HCT116 (cell line): Measurements from ENCODE around the gene DUSP3. TPM values are rescaled to one million over a fixed set of nuclear protein-coding genes. Genes with fewer than 3 reads are reported as not detected.

Experiments used
- ATAC-seq: fragments of 200-7000 bp; cut with Tn5 transposase; 2 replicates; pipeline ENCODE4 v1.9.1; 2020; ENCODE audit warnings: mild to moderate bottlenecking, moderate library complexity
- BruUV-seq: library from RNA; stranded (reverse); fragments of 400-500 nt; replicated peaks from 2 replicates; lab custom pipeline; 2021; lab: Mats Ljungman, UMichigan
- CTCF ChIA-PET: fragments of 300-600 bp; sonication (Branson Sonifier 250); formaldehyde crosslinking; loops from one replicate; lab custom pipeline; 2021; ENCODE audit warnings: antibody characterized with exemption; lab: Charles Lee
- POLR2A ChIA-PET: fragments of 300-600, 350-600 bp; sonication (Branson Sonifier 250); formaldehyde crosslinking; loops from one replicate; lab custom pipeline; 2021; ENCODE audit warnings: antibody characterized with exemption; lab: Charles Lee
- RAD21 ChIA-PET, 2 experiments: fragments of 300-600 bp; sonication (Branson Sonifier 250); formaldehyde crosslinking; loops; one replicate each; lab custom pipeline; 2023; ENCODE audit warnings: low total read pairs in 2 of 2; ENCODE audit not compliant: uncharacterized antibody in 2 of 2, unreplicated experiment in 2 of 2, low non-redundant PET in 1 of 2; lab: Charles Lee
- DNase-seq: peaks from one replicate; pipeline ENCODE4 v3.0.0-alpha.2; 2010; ENCODE audit warnings: low read depth, low spot score
- H2AFZ ChIP-seq: fragments of 200-600 bp; shearing (Covaris generic), sonication (generic); 2 replicates; pipeline ENCODE4 v1.6.1; 2017; ENCODE audit warnings: low read depth, mixed run types, mixed read lengths, antibody characterized with exemption, low read length; ENCODE audit not compliant: poor library complexity, severe bottlenecking
- H3K27ac ChIP-seq: 2 replicates; pipeline ENCODE4 v1.5.1; 2012; ENCODE audit warnings: low read depth, low read length
- H3K27me3 ChIP-seq: fragments of 200-600 bp; sonication (generic); 2 replicates; pipeline ENCODE4 v1.6.1; 2016; ENCODE audit warnings: mixed run types, low read length, mixed read lengths; ENCODE audit not compliant: insufficient read depth
- H3K36me3 ChIP-seq, 2 experiments: fragments of 200-500 bp in 1 of 2; fragments of 200-600 bp in 1 of 2; sonication (Bioruptor generic) in 1 of 2; sonication (generic) in 1 of 2; 2 replicates each; pipeline versions ENCODE4 v1.5.1 to v1.6.1; 2014 to 2016; ENCODE audit warnings: low read length in 2 of 2, inconsistent platforms in 1 of 2, mixed read lengths in 1 of 2, mixed run types in 1 of 2; ENCODE audit not compliant: insufficient read depth in 2 of 2, control insufficient read depth in 1 of 2
- H3K4me1 ChIP-seq, 2 experiments: fragments of 200-600 bp in 1 of 2; sonication (generic) in 1 of 2; 2 replicates each; pipeline versions ENCODE4 v1.5.1 to v1.6.1; 2012 to 2017; ENCODE audit warnings: low read length in 2 of 2, inconsistent platforms in 1 of 2, mild to moderate bottlenecking in 1 of 2, mixed read lengths in 1 of 2, mixed run types in 1 of 2, moderate library complexity in 1 of 2; ENCODE audit not compliant: insufficient read depth in 2 of 2, control insufficient read depth in 1 of 2
- H3K4me2 ChIP-seq: fragments of 200-600 bp; sonication (generic); 2 replicates; pipeline ENCODE4 v1.6.1; 2017; ENCODE audit warnings: mixed run types, low read length, mixed read lengths
- H3K4me3 ChIP-seq, 2 experiments: fragments of 200-600 bp in 1 of 2; sonication (generic) in 1 of 2; replicated peaks in 1 of 2; 2 replicates each; pipeline ENCODE4 v1.5.1; 2011 to 2016; ENCODE audit warnings: low read length in 2 of 2, control low read depth in 1 of 2, low read depth in 1 of 2, mild to moderate bottlenecking in 1 of 2, mixed read lengths in 1 of 2, mixed run types in 1 of 2
- H3K79me2 ChIP-seq: fragments of 200-600 bp; sonication (generic); 2 replicates; pipeline ENCODE4 v1.6.1; 2017; ENCODE audit warnings: mild to moderate bottlenecking, mixed run types, low read length, moderate library complexity, mixed read lengths; ENCODE audit not compliant: insufficient read depth
- H3K9ac ChIP-seq: fragments of 200-600 bp; sonication (generic); 2 replicates; pipeline ENCODE4 v1.6.1; 2016; ENCODE audit warnings: low read length, mixed read lengths
- H3K9me2 ChIP-seq: fragments of 200-600 bp; sonication (generic), shearing (Covaris generic); 2 replicates; pipeline ENCODE4 v1.6.1; 2017; ENCODE audit warnings: mixed run types, mild to moderate bottlenecking, moderate library complexity; ENCODE audit not compliant: insufficient read depth
- H3K9me3 ChIP-seq, 2 experiments: fragments of 200-500 bp in 1 of 2; fragments of 200-600 bp in 1 of 2; sonication (Bioruptor generic) in 1 of 2; sonication (generic) in 1 of 2; 2 replicates each; pipeline ENCODE4 v1.6.1; 2014 to 2017; ENCODE audit warnings: low read length in 2 of 2, mixed read lengths in 2 of 2, inconsistent platforms in 1 of 2, low read depth in 1 of 2, mild to moderate bottlenecking in 1 of 2, mixed run types in 1 of 2, moderate library complexity in 1 of 2; ENCODE audit not compliant: control insufficient read depth in 1 of 2, insufficient read depth in 1 of 2
- H4K20me1 ChIP-seq: fragments of 200-600 bp; sonication (generic), shearing (Covaris generic); 2 replicates; pipeline ENCODE4 v1.6.1; 2017; ENCODE audit warnings: mixed run types, mild to moderate bottlenecking, moderate library complexity; ENCODE audit not compliant: insufficient read depth
- CEBPB ChIP-seq: IDR thresholded peaks from 2 replicates; pipeline ENCODE4 v1.6.1; 2012; ENCODE audit warnings: low read depth
- CTCF ChIP-seq, 3 experiments: fragments of 200-600 bp in 1 of 3; sonication (generic) in 1 of 3; IDR thresholded peaks in 2 of 3; conservative IDR thresholded peaks in 1 of 3; 2 replicates each; pipeline ENCODE4 v1.5.1; 2012 to 2017; ENCODE audit warnings: low read depth in 2 of 3, low read length in 2 of 3, antibody characterized with exemption in 1 of 3, borderline replicate concordance in 1 of 3, control low read depth in 1 of 3, mild to moderate bottlenecking in 1 of 3, mixed read lengths in 1 of 3, mixed run types in 1 of 3, moderate library complexity in 1 of 3; ENCODE audit not compliant: insufficient read depth in 1 of 3
- EZH2 ChIP-seq: fragments of 200-600 bp; sonication (generic); IDR thresholded peaks from 2 replicates; pipeline ENCODE4 v1.6.1; 2017; ENCODE audit warnings: antibody characterized with exemption, mixed run types
- FOSL1 ChIP-seq: IDR thresholded peaks from 2 replicates; pipeline ENCODE4 v1.6.1; 2012; ENCODE audit warnings: low read depth
- POLR2A ChIP-seq: IDR thresholded peaks from 2 replicates; pipeline ENCODE4 v1.7.0; 2011; ENCODE audit warnings: borderline replicate concordance; ENCODE audit not compliant: insufficient read depth, insufficient read length; ENCODE audit errors: extremely low read depth
- POLR2AphosphoS5 ChIP-seq: IDR thresholded peaks from 2 replicates; pipeline ENCODE4 v1.6.1; 2011; ENCODE audit warnings: mild to moderate bottlenecking, low read depth, low read length, moderate library complexity
- SP1 ChIP-seq: IDR thresholded peaks from 2 replicates; pipeline ENCODE4 v1.6.1; 2012; ENCODE audit warnings: low read depth
- SRF ChIP-seq: IDR thresholded peaks from 2 replicates; pipeline ENCODE4 v1.6.1; 2012; ENCODE audit warnings: low read depth
- TCF7L2 ChIP-seq: IDR thresholded peaks from 2 replicates; pipeline ENCODE4 v1.7.0; 2011; ENCODE audit warnings: borderline replicate concordance, inconsistent platforms; ENCODE audit not compliant: insufficient read depth, insufficient read length; ENCODE audit errors: extremely low read depth
- YY1 ChIP-seq: IDR thresholded peaks from 2 replicates; pipeline ENCODE4 v1.6.1; 2011; ENCODE audit warnings: low read length, low read depth, moderate library complexity, mild to moderate bottlenecking; ENCODE audit not compliant: insufficient replicate concordance; ENCODE audit errors: extremely low read depth
- ZFX ChIP-seq: fragments of 450-650 bp; IDR thresholded peaks from 2 replicates; pipeline ENCODE4 v1.6.1; 2017
- ZNF274 ChIP-seq: fragments of 200-500 bp; sonication (Bioruptor generic); IDR thresholded peaks from 2 replicates; pipeline ENCODE4 v1.6.1; 2014; ENCODE audit warnings: mild to moderate bottlenecking, low read depth, low read length, inconsistent platforms
- intact Hi-C: fragments of 100-400 bp; cut with micrococcal nuclease; formaldehyde crosslinking; loops from 2 replicates; pipeline ENCODE4 v1.10.0; 2022
- total RNA-seq: library from RNA; stranded (reverse); gene quantifications from one replicate; pipeline ENCODE4 v1.2.1, GENCODE V29; 2021; ENCODE audit not compliant: unreplicated experiment
- TF ChIP-seq, protein P1 (sequence below): IDR thresholded peaks from 2 replicates; pipeline ENCODE4 v1.6.1; 2011; ENCODE audit warnings: mild to moderate bottlenecking, low read length, moderate library complexity; ENCODE audit not compliant: insufficient replicate concordance; ENCODE audit errors: extremely low read depth
- TF ChIP-seq, protein P2 (sequence below): IDR thresholded peaks from 2 replicates; pipeline ENCODE4 v1.6.1; 2012

Gene DUSP3
- total RNA-seq, 1 experiment from 2014 or later = 29.6 TPM

GRCh38 chr17:43803758-43804157 lies 25.0 kb upstream of the DUSP3 start:
- no peak for DNase-seq
- ATAC-seq = no peak
- Histone ChIP-seq H3K79me2 (no peaks in the 10 kb centered on the region), H3K36me3 (peaks cover 2 to 25% of the 10 kb centered on the region in 2 experiments; a peak in 2 of 4 replicates), H3K4me3 (no peak overlapping the region), H3K27me3 (no peaks in the 10 kb centered on the region), H3K9me2 (no peaks in the 10 kb centered on the region), H2AFZ (no peak overlapping the region), H3K4me1 (no peaks in the 10 kb centered on the region), H3K4me2 (no peak overlapping the region), H4K20me1 (no peaks in the 10 kb centered on the region), H3K9ac (no peak overlapping the region), H3K9me3 (no peaks in the 10 kb centered on the region), H3K27ac (no peak overlapping the region)
- no TSS peak for BruUV-seq
- ChIA-PET POLR2A (no interaction called here), RAD21 (no interaction called here), CTCF (interaction anchor here (1.1 kb wide), 1 partner anchor 13 kb away, joined by 3 read pairs; no protein-coding TSS in a partner anchor)
- intact Hi-C loops = no loop called here
- TF ChIP-seq ZFX = no peak
- TF ChIP-seq POLR2A = no peak
- TF ChIP-seq, protein P1, sequence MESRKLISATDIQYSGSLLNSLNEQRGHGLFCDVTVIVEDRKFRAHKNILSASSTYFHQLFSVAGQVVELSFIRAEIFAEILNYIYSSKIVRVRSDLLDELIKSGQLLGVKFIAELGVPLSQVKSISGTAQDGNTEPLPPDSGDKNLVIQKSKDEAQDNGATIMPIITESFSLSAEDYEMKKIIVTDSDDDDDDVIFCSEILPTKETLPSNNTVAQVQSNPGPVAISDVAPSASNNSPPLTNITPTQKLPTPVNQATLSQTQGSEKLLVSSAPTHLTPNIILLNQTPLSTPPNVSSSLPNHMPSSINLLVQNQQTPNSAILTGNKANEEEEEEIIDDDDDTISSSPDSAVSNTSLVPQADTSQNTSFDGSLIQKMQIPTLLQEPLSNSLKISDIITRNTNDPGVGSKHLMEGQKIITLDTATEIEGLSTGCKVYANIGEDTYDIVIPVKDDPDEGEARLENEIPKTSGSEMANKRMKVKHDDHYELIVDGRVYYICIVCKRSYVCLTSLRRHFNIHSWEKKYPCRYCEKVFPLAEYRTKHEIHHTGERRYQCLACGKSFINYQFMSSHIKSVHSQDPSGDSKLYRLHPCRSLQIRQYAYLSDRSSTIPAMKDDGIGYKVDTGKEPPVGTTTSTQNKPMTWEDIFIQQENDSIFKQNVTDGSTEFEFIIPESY = no peak
- TF ChIP-seq TCF7L2 = no peak
- no peak for TF ChIP-seq POLR2AphosphoS5
- no peak for TF ChIP-seq EZH2

DNA sequence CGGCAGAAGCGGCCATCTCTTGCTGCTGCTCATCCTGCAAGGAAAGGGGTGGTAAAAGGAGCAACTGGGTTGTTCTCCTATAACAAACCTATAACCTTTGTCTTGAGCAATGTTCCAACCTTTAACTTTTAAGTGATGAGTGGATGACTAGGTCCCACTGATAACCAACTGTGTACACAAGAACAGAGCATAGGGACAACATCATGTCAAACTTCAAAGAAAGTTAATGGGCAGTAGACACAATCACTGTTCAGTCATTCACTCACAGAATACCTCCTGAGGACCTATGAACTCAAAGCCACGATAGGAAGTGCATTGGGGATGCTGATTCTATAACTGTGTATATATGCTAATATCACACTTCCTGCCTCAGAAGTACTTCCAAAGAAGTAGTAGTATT lies 23.1 kb upstream of the DUSP3 start:
- no peaks in the 10 kb centered on the region for H3K27me3 ChIP-seq
- ChIA-PET RAD21 (no interaction called here), POLR2A (no interaction called here), CTCF (no interaction called here)
- no peaks in the 10 kb centered on the region for H3K79me2 ChIP-seq
- no peaks in the 10 kb centered on the region for H3K9me3 ChIP-seq
- H3K4me3 ChIP-seq = no peak overlapping the region
- no peak overlapping the region for H3K4me2 ChIP-seq
- H3K9me2 ChIP-seq = no peaks in the 10 kb centered on the region
- no peak for DNase-seq
- no peak overlapping the region for H3K27ac ChIP-seq
- no TSS peak for BruUV-seq
- no peak overlapping the region for H3K9ac ChIP-seq
- no peaks in the 10 kb centered on the region for H4K20me1 ChIP-seq
- intact Hi-C loops = no loop called here
- no peak overlapping the region for H2AFZ ChIP-seq
- no peaks in the 10 kb centered on the region; a peak in 1 of 4 replicates for H3K4me1 ChIP-seq
- H3K36me3 ChIP-seq = peaks cover 2 to 17% of the 10 kb centered on the region in 2 experiments; a peak in 2 of 4 replicates
- no peak for ATAC-seq
- TF ChIP-seq FOSL1 (no peak), CEBPB (no peak), CTCF (IDR thresholded peaks at IDR 0.05 in 2 of 3, conservative IDR thresholded peaks at IDR 0.05 in 1 of 3; ENCODE audit: borderline replicate concordance in 1 of 3, insufficient read depth in 1 of 3, low read depth in 2 of 3, low read length in 2 of 3) (no peak), SP1 (no peak), SRF (no peak), ZNF274 (no peak), ZFX (no peak), POLR2AphosphoS5 (no peak), YY1 (no peak)
- TF ChIP-seq, protein P2, sequence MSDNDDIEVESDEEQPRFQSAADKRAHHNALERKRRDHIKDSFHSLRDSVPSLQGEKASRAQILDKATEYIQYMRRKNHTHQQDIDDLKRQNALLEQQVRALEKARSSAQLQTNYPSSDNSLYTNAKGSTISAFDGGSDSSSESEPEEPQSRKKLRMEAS = no peak
- TF ChIP-seq, protein P1 = no peak
